ENCODE data around the gene IGFN1.

IGFN1 gene

GRCh38 chr1:201270616-201271390 lies 80.2 kb downstream of the IGFN1 start:
- TF ChIP-seq EZH2phosphoT487 (conservative IDR thresholded peaks at IDR 0.05; ENCODE audit: low read length) (no peak), CTCF (IDR thresholded peaks at IDR 0.05; ENCODE audit: insufficient read depth, low read length, poor library complexity, severe bottlenecking) (no peak)
- H3K27ac ChIP-seq (ENCODE audit: low read depth, low read length): no peak overlapping the region
- H4K20me1 ChIP-seq (ENCODE audit: low read depth, low read length): no peaks in the 10 kb centered on the region

GRCh38 chr1:201272799-201273198 lies 82.2 kb downstream of the IGFN1 start:
- TF ChIP-seq CTCF (IDR thresholded peaks at IDR 0.05; ENCODE audit: insufficient read depth, low read length, poor library complexity, severe bottlenecking): no peak
- no peak for TF ChIP-seq EZH2phosphoT487 (conservative IDR thresholded peaks at IDR 0.05; ENCODE audit: low read length)
- H3K27ac ChIP-seq (ENCODE audit: low read depth, low read length): no peak overlapping the region

More at GRCh38 chr1:201270616-201271390, 80.2 kb downstream of the IGFN1 start:
- Histone ChIP-seq H3K9me3 (ENCODE audit: insufficient read depth, low read length) (no peaks in the 10 kb centered on the region), H3K27me3 (ENCODE audit: low read length) (no peaks in the 10 kb centered on the region; the same call in 1 of the 2 replicates), H3K9ac (ENCODE audit: low read length) (no peak overlapping the region), H3F3A (ENCODE audit: insufficient read depth) (no peaks in the 10 kb centered on the region), H3K36me3 (ENCODE audit: low read length) (no peaks in the 10 kb centered on the region), H3K79me2 (ENCODE audit: insufficient read depth, low read length) (no peaks in the 10 kb centered on the region), H2AFZ (ENCODE audit: low read depth, low read length, severe bottlenecking) (no peak overlapping the region), H3K4me3 (ENCODE audit: insufficient read depth, low read length, poor library complexity, severe bottlenecking) (no peak overlapping the region), H3K4me2 (ENCODE audit: low read depth, low read length, poor library complexity, severe bottlenecking) (no peak overlapping the region), H3K9me2 (replicated peaks; ENCODE audit: insufficient read depth, low read length) (no peaks in the 10 kb centered on the region)

DNA sequence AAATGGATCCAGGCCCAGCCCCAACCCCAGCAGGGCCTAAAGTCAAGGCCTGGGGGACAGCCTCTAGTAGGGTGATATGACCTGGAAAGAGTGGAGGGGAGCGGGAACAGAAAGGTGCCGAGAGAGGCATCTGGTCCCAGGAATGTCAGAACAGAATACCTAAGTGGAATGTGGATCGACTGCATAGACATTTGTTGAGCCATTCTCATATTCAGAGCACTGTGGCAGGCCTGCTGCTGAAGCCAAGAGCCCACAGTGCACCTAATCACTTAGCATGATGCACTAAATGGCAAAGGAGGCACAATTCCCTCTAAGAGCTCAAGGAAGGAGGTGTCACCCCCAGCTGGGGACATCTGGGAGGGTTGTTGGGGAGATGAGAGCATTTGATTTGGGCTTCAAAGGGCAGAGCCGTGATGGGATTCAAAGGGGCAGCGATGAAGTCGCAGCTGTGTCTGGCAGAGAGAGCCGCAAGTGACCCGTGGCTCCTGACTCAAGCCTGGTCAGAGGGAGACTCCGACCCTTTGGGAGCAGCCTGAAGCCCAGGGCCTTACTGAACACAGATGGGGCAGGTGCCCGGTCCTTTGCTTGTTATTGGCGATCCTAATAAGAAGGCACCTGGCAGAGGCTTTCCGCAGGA lies 84.1 kb downstream of the IGFN1 start:
- Histone ChIP-seq H3K4me2 (ENCODE audit: low read depth, low read length, poor library complexity, severe bottlenecking) (no peak overlapping the region), H3K9me2 (replicated peaks; ENCODE audit: insufficient read depth, low read length) (no peaks in the 10 kb centered on the region), H3K9me3 (ENCODE audit: insufficient read depth, low read length) (no peaks in the 10 kb centered on the region), H3K4me3 (ENCODE audit: insufficient read depth, low read length, poor library complexity, severe bottlenecking) (no peak overlapping the region), H3K36me3 (ENCODE audit: low read length) (no peaks in the 10 kb centered on the region), H3K79me2 (ENCODE audit: insufficient read depth, low read length) (no peaks in the 10 kb centered on the region), H3K27me3 (ENCODE audit: low read length) (no peaks in the 10 kb centered on the region), H3K9ac (ENCODE audit: low read length) (no peak overlapping the region), H3F3A (ENCODE audit: insufficient read depth) (no peaks in the 10 kb centered on the region), H3K27ac (ENCODE audit: low read depth, low read length) (no peak overlapping the region), H2AFZ (ENCODE audit: low read depth, low read length, severe bottlenecking) (no peak overlapping the region), H4K20me1 (ENCODE audit: low read depth, low read length) (no peaks in the 10 kb centered on the region)
- TF ChIP-seq EZH2phosphoT487 (conservative IDR thresholded peaks at IDR 0.05; ENCODE audit: low read length): no peak
- TF ChIP-seq CTCF (IDR thresholded peaks at IDR 0.05; ENCODE audit: insufficient read depth, low read length, poor library complexity, severe bottlenecking): no peak

More at GRCh38 chr1:201272799-201273198, 82.2 kb downstream of the IGFN1 start:
- H3F3A ChIP-seq (ENCODE audit: insufficient read depth): no peaks in the 10 kb centered on the region
- H4K20me1 ChIP-seq (ENCODE audit: low read depth, low read length): no peaks in the 10 kb centered on the region
- H3K9ac ChIP-seq (ENCODE audit: low read length): no peak overlapping the region
- no peaks in the 10 kb centered on the region for H3K9me2 ChIP-seq (replicated peaks; ENCODE audit: insufficient read depth, low read length)
- H3K27me3 ChIP-seq (ENCODE audit: low read length): no peaks in the 10 kb centered on the region
- H3K4me2 ChIP-seq (ENCODE audit: low read depth, low read length, poor library complexity, severe bottlenecking): no peak overlapping the region
- no peak overlapping the region for H3K4me3 ChIP-seq (ENCODE audit: insufficient read depth, low read length, poor library complexity, severe bottlenecking)
- no peaks in the 10 kb centered on the region for H3K36me3 ChIP-seq (ENCODE audit: low read length)
- H2AFZ ChIP-seq (ENCODE audit: low read depth, low read length, severe bottlenecking): no peak overlapping the region
- H3K9me3 ChIP-seq (ENCODE audit: insufficient read depth, low read length): no peaks in the 10 kb centered on the region
- no peaks in the 10 kb centered on the region for H3K79me2 ChIP-seq (ENCODE audit: insufficient read depth, low read length)
